Stimulated activated CD4-positive, alpha-beta T cell treated with anti-CD3 and anti-CD28 coated beads, TNF-alpha, amount 100 ng/mL, for 4 hours (primary cell): ENCODE data around the gene CACNA2D3.

Experiments used
- DNase-seq, 3 experiments: peaks; one replicate each; pipeline ENCODE4 v3.0.0-alpha.2; 2020; ENCODE audit warnings: low read depth in 3 of 3

Gene CACNA2D3

GRCh38 chr3:55002416-55002930 lies 880.1 kb downstream of the CACNA2D3 start:
- DNase-seq = no peak

DNA sequence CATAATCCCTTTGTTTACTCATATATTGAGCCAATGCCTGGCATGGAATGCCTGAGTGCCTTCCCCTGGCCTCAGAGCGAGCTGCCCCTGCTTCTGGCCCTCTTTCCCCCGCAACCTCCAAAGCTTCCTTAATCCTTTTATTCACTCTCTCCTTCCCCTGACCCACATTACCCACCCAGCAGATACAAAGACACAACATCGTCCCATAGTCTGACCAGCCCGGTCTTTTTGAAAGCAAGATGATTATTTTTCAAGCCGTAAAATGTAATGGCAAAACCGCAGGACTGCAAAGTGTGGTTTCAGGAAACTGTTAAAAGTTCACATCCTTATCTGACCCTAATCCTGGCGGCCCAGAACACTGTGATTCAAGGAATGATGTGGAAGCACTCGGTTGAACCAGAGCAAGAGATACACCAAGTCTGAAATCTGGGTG lies 883.9 kb downstream of the CACNA2D3 start:
- no peak for DNase-seq

- DNase-seq = no peak
Observed at GRCh38 chr3:55007971-55008370, 885.6 kb downstream of the CACNA2D3 start.

- DNase-seq = no peak
Observed at GRCh38 chr3:55009372-55009771, 887.0 kb downstream of the CACNA2D3 start.

DNA sequence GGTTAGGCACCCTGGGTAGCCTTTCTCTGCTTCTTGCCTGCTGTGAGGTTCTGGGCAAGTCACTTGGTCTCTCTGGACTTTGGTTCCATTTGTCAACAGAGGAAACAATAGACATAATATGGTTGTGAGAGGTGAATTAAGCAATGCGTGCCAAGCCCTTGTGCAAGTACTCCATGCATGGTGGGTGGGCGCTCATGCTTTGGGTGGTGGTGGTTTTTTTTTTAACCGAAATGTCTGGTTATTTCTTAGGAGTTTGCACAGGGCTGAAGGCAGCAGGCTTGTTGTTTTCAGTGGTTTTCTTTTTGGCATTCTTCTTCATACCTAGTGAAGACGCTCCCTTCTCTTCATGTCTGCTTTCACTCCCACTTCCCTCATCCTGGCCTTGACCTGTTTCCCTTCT lies 889.7 kb downstream of the CACNA2D3 start:
- DNase-seq = no peak

- DNase-seq = no peak
Observed at GRCh38 chr3:55013145-55013925, 891.0 kb downstream of the CACNA2D3 start.

DNA sequence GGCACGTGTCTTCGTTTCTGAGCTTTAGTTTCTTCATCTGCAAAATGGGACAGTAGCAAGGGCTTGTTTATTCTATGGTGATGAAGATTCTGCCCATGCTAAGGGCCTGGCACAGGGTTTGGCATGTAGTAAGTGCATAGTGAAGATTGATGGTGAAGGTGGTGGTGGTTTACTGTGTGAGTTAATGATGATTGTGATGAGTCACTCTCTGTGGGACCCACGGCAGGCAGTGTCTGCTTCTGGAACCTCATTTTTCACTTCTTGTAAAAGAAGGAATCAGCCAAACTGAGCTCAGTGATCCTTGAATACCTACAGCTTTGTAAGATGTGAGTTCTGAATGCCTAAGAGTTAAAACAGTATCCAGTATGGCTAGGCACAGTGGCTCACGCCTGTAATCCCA lies 891.7 kb downstream of the CACNA2D3 start:
- no peak for DNase-seq

DNA sequence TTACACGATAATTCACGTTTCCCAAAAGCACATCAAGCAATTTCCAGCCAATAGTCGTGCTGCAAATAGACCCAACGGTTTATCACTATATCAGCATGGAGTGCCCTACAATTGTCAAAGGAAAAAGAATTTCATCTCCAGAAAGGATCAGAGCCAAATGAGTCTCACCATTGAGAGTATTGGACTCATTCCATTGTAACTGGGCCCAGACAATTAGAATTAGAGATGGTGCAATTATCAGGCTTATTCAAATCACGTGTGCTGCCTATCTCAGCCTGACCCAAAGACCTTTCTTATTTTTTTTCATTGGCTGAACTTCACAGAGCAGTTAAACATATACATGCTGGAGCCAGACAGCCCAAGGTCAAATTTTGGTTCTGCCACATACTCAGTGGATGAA lies 892.6 kb downstream of the CACNA2D3 start:
- no peak for DNase-seq

GRCh38 chr3:55017876-55018275 lies 895.5 kb downstream of the CACNA2D3 start:
- DNase-seq = no peak

- DNase-seq = no peak
Observed at GRCh38 chr3:55030938-55031337, 908.6 kb downstream of the CACNA2D3 start.

- DNase-seq = no peak
Observed at GRCh38 chr3:55036883-55037577, 914.7 kb downstream of the CACNA2D3 start.

GRCh38 chr3:55042591-55042990 lies 920.2 kb downstream of the CACNA2D3 start:
- DNase-seq = no peak

- DNase-seq = no peak
Observed at GRCh38 chr3:55044486-55044885, 922.1 kb downstream of the CACNA2D3 start.

DNA sequence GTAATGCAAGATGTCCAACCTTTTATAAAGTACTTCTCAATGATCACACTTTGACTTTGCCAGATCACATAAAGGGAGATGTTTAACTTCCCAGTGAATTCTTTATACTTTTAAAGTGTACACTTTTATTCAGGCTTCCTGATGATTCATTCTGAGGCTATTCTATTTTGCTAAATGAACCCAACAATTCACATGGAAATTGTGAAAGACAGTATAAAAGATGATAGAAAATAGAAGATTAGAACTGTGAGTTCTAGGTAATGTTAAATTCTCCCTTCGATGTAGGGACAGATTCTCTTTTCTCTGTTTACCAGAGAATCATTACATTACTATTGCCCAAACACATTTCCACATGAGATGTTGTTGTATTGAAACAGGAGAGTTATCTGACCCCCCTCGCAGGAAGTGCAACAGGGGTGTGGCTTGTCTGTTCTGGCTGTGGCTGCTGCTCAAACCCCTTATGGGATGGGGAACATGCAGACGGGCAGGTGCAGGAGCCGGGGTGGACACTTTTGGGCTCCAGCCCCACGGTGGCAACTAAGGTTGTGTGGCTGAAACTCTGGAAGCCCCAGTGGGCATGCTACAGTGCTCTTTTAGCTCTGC lies 936.8 kb downstream of the CACNA2D3 start:
- DNase-seq = no peak

DNA sequence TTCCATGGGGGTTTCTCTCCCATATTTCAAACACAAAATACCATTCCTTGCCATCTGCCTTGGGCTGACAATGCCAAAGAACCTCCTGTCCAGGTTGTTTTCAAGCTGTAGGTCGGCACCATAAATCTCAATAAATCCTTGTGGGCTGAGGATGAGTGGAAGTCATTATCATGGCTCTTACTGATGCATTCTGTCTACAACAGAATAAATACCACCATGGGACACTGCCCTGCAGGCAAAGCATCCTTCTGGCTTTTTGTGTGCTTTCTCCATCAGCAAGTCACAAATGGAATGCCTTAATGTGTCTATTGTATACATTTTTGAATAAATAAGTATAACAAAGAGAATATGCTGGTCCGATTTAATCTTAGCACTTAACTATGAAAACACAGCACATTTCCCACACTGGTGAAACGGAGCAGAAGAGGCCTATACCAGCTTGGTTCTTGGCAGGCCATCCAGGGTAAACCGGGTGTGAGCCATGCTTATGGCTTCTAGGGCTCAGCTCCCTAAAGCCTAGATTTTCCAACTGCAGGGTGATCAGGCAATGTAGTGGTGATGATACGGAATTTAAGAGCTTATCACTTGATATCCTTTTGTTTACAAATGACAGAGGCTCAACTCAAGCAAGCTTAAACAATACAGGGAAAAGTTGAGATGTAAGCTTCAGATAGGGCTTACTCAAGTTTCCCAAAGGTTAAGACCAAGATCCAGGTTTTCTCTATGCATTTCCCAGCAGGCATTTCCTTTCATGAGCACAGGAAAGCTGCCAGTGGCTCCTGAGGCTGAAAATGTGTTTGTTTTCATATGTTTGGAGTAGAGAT lies 938.8 kb downstream of the CACNA2D3 start:
- DNase-seq = no peak

DNA sequence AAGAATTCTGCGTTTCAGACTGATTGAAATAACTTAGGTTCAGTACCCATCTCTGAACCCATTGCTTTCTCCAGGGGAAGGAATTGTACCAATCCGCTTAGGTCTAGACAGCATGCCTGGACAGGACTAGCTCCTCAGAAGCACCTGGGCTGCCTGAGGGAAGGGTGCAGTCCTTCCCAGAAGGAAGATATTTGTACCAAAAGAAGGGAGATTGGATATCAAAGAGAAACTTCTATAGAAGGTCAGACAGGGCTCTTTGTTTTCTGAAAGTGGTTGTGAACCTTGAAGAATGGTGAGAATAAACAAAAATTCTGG lies 939.3 kb downstream of the CACNA2D3 start:
- DNase-seq = no peak

DNA sequence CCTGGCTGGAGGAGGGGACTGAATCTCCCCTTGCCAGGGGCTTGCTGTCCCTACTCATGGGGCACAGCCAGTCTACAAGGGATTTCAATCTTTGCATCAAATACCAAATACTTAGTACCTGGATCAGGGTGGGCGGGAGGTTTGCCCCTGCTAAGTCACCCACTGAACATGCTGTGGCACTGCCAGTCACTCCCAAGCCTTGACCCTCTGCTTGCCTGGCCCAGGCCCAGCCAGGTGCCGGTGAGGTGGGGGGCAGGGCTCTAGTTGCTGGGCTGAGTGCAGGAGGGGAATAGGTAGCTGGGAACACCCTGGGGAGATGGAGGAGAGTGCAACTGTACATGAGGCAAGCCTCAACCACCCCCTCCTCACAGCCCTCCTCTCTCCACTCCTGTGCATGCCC lies 941.8 kb downstream of the CACNA2D3 start:
- DNase-seq = no peak

- DNase-seq = no peak
Observed at GRCh38 chr3:55065331-55065730, 943.0 kb downstream of the CACNA2D3 start.

GRCh38 chr3:55066551-55067047 lies 944.2 kb downstream of the CACNA2D3 start:
- DNase-seq = no peak

DNA sequence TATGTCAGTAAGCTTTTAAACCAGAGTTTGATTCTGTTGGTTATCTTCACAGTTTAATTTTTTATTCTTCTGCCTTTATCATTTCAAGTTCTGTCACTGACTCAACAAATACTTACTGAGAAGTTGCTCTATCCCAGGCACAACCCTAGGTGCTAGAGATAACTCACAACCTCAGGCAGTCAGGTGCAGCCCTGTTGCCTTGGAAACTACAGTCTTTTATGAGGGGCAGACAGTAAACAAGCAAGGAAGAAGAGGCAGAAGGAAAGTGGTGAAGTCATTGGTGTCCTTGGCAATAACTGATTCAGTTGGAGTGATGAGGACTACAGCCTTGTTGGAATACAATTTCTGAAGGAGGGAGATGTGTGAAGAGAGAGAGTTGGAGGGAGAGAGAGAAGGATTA lies 947.6 kb downstream of the CACNA2D3 start:
- DNase-seq = no peak

DNA sequence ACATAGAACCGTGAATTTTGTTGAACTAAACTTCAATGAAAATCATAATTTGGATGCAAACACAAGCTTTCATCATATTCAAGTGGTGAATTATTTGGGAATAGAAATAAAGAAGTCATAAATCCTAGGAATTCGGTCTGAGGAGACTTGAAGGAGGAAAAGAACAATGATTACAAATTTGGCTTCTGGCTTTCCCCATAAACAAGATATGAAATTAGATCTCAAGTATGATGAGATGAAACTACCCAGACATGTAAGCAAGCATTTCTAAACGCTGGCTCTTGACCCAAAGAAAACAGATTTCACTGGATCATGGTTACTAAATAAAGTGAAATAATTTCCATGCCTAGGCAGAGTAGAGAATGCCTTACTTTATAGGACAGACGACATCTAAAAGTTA lies 952.4 kb downstream of the CACNA2D3 start:
- no peak for DNase-seq

DNA sequence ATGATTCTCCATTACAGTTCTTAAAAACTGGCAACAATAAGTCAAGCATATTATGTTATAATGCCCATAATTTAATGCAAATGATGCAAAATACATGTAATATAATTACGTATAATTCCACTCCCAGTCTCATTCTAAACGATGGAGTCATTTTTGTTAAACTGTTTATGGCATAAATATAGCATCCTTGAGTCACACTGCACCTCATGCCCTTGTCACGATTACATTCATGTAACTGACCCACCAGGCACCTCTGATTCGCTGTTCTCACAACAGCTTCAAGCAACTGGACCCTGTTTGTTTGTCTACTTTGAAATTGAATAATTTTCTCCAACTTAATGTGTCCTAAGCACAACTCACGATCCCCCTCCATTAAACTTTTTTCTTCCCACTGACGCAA lies 953.5 kb downstream of the CACNA2D3 start:
- DNase-seq = no peak
